ENCODE measurements around the gene PLEKHA4.

GRCh38 chr19:48837687-48838086 is 30.7 kb downstream of the PLEKHA4 start:
- TF ChIP-seq CTCF (IDR thresholded peaks at IDR 0.05), result no peak
- TF ChIP-seq EP300 (IDR thresholded peaks at IDR 0.05), result no peak
- TF ChIP-seq POLR2A (IDR thresholded peaks at IDR 0.05), result no peak
- TF ChIP-seq POLR2AphosphoS5 (IDR thresholded peaks at IDR 0.05), result no peak

Data from suprapubic skin (tissue), 4 donors.